T-helper 2 cell treated with Interferon-gamma antibody and Interleukin-4, amounts not matched to agents 100 ng/mL and 5 ng/mL, for 36 hours (primary cell): ENCODE results near the gene SH2D7. TPM values are rescaled to one million over a fixed set of nuclear protein-coding genes. Genes with fewer than 3 reads are reported as not detected.

ENCODE experiments used
- intact Hi-C: fragments of 100-400 bp; cut with micrococcal nuclease; formaldehyde crosslinking; loops from one replicate; pipeline ENCODE4 v1.15.1; 2023
- total RNA-seq: library from RNA; stranded (reverse); gene quantifications from 2 replicates; pipeline ENCODE4 v1.2.3, GENCODE V29; 2022

Gene SH2D7
- 0.11 and 0.34 TPM in 2 replicates for total RNA-seq

DNA sequence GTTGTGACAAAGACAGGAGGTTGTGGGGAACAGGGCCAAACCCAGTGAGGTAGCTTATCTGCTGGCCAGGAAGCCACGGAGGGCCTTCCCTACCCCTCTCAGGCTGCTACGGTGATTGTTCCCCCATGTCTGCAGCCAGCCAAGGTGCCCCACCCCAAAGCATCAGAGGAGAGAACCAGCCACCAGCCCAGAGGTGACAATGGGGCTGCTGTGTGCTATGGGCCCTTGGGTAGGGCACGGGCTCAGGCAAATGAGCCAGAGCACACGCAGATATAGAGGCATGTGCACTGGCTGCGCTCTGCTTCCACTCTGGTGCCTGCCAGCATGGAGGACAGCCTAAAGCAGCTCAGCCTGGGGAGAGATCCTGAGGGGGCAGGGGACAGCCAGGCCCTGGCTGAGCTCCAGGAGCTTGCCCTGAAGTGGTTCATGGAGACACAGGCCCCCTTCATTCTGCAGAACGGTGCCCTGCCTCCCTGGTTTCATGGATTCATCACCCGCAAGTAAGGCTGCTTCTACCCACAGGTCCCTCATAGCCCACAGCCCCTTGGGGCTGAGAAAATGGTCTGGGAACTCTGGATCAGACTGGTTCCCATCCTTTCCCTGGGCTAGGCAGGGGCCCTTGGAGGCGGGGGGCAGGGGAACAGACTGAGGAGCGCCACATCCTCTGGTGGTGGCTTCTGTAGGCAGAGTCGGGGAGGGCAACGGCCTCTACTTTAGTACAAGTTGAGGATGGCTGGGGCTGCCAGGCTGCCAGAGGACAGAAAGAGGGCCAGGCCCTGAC lies at the start of gene SH2D7:
Gene SH2D7 (plus strand): TSS at position 301 of the 781 bp plus-strand sequence. CDS start 24 bp downstream, at position 325.
- intact Hi-C loops = no loop called here

DNA sequence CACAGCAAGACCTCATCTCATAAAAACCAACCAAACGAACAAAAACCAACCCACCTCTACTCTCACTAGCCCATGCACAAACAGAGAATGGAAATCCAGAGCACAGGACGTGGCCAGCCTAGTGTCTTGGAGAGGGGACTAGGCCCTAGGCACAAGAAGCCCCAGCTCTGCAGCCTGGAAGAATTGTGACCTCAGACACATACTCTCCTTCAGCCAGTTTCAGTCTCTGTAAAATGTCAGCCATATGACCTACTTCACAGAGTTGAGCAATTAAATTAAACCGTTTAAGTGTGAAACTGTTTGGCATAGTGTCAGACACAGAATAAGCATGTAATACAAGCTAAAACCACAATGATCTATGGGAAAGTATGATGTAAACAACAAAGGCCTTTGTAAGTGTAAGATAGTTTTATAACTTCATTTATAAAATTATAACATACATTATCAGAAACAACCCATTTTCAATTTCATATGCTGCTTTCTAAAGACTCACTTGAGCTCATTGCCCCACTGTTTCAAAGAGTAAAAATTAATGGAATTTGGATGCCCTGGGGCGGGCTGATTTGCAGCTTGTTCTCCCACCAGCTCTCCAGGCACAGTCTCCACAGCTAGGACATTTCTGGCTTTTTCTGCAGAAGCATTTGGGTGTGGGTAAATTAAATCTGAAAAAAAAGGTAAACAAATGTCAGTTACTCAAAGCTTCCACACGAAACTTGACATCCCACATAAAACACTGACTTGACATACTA lies 47.8 kb upstream of the SH2D7 start:
- intact Hi-C loops = no loop called here

DNA sequence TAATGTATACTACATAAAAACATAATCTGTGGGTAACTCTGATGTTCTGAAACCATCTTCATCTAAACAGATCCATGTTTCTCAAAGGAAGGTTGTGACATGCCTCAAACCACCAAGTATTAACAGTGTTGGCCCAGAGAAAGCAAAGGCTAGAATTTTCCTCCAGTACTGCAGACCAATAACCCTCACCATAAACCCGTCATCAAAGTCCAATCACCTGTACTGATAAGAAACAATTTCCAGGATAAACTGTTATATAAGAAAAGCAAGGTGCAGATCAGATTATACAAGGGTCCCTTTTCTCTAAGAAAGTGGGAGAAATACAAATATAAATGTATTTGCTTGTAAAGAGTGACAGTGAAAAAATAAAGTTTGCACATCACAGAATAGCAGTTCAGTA lies 47.2 kb upstream of the SH2D7 start:
- intact Hi-C loops = no loop called here

DNA sequence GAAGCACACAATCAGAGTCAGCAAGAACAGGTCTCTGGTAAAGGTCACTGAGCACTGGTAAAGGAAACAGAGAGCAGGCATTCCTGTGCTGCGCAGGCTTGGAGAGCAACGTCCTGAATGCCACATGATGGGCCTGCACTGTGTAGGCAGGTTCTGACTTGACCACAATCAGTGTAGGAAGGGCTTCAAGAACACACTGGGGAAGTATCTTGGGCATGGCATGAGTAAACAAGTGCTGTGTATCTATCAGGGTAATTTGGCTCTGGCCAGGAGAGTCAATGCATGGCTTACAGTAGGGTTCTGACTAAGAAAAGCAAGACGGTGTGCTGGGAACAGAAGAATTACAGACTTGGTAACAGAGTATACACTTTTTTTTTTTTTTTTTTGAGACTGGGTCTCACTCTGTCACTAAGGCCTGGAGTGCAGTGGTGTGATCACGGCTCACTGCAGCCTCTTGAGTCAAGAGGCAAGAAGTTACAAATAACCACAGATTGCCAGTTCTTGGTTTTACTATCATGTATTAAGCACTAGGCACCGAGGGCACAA lies 45.5 kb upstream of the SH2D7 start:
- intact Hi-C loops = loop anchor here (1.0 kb wide), 1 partner anchor 13 kb away; no protein-coding TSS in a partner anchor

DNA sequence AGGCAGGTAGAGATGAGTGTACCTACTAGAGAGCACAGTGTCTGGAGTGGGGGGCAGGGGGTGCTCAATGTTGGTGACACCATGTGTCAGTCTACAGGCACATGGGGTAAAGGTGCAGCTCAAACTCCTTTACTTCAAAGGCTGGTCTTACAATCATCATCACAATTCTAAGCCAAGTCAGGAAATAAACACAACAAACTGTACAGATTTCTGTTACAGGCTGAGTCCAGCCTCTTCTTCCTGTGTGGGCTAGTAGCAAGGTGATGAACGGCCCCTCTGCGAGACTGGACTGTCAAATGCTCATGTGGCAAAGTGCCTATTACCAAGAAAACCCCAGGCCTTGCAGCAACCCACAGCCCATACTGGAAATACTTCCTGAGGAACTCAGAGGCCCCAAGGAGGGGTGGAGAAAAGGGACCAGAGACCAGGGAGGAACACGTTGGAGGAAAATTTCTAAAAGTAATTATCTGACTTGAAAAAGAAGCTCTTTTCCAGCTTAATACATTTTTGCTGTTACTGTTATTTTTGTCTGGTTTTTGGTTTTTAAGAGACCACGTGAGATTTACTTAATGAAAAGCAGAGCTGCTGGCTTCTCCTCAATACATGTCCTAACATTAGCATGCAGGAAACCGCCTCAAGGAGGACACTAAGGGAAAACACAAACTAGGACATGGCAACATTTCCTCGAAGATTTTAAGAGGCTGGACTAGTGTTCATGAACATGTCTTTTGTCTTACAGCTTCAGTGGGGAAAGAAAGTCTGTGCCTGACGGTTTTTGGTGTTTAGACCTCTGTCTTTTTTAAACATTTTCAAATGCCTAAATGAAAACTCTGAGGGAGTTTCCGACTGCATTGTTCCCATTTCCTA lies 44.4 kb upstream of the SH2D7 start:
- intact Hi-C loops = loop anchor here (1.0 kb wide), 1 partner anchor 14 kb away; no protein-coding TSS in a partner anchor

DNA sequence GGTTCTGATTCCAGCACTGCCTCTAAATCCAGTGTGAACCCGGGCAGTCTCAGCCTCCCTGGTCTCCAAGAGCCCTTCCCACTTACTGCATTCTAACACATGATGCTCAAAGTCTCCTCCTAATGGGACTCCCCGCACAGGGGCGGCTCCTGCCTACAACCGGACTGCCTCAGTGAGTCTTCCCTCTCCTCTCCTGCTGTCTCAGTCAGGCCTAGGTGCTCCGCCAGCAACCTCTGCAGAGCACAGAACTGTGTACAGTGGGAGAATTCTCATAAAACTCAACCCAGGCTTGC lies 43.8 kb upstream of the SH2D7 start:
- intact Hi-C loops = no loop called here

DNA sequence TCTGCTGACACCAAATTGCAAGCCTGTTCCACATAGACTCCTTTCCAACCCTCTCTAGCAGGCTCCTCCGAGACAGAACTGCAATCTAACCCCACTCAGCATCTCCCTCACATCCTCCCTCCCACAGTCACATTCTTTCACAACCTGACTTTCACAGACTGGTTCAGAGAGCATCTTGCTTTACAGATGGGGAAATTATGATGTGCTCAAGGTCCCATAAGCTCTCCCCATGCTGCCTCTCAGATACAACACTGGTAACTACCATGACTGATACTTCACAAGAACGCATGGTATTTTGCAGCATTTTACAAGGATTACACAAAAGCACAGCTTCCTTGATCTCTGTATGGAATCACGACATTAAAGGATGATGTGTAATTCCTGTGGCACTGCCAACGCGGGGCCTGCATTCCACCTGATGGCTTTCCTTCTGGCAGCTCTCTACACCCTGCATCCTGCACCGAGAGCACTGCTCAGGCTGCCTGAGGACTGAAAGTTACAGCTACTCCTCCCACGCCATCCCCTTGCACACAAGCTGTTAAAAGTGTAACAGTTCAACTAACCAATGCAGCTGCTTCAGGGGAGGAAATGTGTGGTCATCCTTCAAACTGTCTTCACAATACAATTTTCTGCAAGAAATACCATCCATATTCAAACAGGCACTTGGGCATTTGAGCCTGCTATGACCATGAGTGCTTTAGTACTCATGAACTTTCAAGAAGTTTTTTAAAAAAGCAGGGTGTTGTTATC lies 42.5 kb upstream of the SH2D7 start:
- intact Hi-C loops = loop anchor here (2.0 kb wide), 1 partner anchor 27 kb away; the partner anchor contains the start of gene TBC1D2B

DNA sequence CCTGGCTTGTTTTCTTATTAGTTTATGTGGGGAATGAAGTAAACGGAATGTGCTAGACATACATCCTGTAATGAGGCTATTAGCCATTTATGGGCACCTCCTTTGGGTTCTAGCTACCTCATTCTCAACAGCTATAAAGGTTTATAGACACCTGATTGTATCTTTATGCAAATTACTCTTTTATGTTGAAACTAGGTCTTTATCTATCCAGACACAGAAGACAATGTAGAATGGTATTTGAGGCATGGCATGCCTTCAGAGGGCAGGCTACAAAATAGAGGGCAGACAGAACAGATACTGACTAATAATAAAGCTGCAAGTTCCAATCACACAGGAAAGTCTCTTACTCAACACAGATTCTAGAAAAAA lies 41.9 kb upstream of the SH2D7 start:
- intact Hi-C loops = loop anchor here (2.0 kb wide), 1 partner anchor 26 kb away; the partner anchor contains the start of gene TBC1D2B

DNA sequence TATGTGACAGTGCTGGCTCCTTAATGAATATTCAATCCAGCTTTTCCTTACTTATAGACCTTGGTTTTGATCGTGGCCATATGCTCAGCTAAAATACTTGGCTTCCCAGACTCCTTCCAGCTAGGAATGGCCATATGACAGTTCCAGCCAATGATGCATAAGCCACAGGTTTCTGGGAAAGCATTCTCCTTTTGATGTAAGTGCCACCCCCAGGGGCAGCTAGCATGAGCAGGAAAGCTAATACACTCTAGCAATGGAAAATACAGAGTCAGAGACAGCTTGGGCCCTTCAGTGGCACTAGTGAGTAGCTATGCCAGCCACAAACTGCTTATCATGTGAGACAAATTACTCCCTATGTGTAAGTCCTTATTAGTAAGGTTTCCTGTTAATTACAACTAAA lies 41.5 kb upstream of the SH2D7 start:
- intact Hi-C loops = loop anchor here (2.0 kb wide), 1 partner anchor 26 kb away; the partner anchor contains the start of gene TBC1D2B

DNA sequence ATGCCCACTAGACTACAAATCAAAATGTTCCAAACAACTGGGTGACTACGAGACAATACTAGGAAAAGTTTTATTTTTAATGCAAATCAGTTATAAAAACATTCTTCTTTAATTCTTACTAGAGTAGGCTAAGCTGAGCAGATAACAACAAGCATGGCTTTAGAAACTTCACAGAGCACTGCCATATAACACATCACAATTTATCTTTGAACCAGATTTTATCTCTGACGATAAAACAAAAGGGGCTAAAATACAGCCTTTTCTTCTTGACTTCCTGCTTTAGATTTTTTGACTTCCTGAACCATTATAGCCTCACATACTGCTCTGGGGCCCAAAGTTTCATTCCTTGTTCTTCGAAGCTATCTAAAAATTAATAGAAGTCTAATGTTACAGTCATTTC lies 40.8 kb upstream of the SH2D7 start:
- intact Hi-C loops = loop anchor here (2.0 kb wide), 1 partner anchor 25 kb away; the partner anchor contains the start of gene TBC1D2B

DNA sequence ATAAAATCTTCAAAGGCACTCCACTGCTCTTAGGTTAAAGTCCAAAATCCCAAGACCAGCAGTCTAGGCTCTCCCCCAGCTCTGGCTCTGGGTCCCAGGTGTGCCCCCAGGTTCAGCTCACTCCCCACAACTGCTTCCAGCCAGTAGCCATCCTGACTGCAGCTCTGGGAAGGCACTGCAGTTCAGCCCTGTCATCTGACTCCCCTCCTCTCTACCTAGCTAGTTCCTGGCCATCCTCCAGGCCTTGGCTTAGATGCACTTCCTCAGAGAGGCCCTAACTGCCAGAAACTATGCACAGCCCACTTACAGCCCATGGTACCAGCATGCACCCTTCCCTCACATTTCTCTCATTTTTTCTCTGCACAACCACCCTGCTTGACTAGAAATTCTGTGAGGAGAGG lies 40.4 kb upstream of the SH2D7 start:
- intact Hi-C loops = loop anchor here (1.0 kb wide), 1 partner anchor 16 kb away; no protein-coding TSS in a partner anchor

DNA sequence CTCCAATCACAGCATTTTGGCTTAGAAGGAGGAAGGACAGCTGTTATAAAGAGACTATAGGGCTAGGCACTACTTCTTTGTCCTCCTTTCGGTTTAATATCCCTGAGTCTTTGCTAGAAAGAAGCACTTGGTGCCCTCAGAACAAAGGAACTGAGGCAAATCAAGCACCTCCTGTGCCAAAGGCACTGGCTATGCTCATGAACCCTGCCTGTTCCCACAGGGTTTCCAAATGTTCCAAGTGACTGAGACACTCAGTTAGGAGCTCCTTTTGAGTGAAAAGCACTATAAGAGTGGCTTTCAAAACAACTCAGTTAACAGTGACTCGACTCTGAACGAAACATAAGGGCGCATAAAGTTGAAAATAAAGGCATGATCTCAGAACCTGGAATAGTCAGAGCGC lies 39.8 kb upstream of the SH2D7 start:
- intact Hi-C loops = loop anchor here (1.0 kb wide), 1 partner anchor 16 kb away; no protein-coding TSS in a partner anchor

DNA sequence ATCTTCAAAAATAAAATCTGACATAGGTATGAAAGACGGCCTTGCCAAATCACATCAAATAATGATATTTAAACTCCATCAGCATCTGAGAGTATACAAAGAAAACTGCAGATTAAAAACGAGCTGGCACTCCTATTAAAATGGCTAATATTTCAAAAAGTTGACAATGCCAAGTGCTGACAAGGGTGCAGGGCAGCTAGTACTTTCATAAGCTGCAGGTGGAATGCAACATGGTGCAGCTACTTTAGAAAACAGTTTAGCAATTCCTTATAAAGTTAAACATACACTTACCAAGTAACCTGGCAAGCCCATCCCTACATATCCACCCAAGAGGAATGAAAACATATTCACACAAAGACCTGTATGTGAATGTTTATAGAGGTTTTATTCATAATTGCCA lies 37.8 kb upstream of the SH2D7 start:
- intact Hi-C loops = no loop called here

DNA sequence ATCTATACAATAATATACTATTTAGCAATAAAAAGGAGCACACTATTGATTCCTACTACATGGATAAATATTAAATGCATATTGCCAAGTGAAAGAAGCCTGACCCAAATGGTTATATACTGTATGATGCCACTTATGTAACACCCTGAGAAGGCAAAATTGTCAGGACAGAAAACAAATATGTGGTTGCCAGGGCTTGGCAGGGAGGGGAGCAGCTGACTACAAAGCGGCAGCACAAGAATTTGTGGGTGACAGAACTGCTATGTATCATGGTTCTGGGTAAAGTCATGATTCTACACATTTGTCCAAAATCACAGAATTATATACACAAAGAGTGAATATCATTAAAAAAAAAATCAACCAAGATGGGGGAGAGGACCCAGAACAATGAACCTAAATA lies 37.4 kb upstream of the SH2D7 start:
- intact Hi-C loops = no loop called here

DNA sequence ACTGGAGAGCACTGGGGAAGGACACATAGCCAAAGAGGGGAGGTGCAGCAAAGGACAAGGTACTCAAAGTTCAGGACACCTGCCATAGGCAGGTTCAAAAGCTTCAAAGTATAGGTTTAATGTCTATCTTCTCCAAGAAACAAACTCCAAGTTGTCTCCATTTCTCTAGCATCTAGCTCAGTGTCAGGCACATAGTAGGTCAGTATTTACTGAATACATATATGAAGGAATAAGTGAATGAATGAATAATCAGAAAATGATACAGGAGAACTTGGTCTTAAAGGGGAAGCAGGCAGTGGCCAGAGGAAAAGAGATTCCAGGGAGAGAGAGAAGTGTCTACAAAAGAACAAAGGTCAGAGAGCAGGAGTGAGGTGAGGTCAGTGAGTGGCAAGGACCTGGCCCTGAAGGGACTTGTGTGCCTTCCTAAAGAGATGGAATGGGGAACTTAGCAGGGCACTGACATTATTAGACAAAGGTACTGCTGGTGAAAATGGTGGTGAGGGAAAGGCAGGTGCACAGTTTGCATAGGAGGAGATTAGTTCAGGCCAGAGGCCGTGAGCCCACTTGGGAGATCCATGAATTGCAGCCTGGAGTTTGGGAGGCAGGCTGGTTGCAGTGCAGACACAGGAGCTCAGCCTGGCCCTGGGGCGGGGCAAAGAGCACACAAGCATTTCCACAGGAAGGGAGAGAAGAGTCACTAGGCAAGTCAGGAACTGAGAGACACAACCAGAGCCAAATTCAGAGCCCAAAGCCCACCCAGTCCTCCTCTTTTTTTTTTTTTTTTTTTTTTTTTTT lies 36.2 kb upstream of the SH2D7 start:
- intact Hi-C loops = no loop called here

DNA sequence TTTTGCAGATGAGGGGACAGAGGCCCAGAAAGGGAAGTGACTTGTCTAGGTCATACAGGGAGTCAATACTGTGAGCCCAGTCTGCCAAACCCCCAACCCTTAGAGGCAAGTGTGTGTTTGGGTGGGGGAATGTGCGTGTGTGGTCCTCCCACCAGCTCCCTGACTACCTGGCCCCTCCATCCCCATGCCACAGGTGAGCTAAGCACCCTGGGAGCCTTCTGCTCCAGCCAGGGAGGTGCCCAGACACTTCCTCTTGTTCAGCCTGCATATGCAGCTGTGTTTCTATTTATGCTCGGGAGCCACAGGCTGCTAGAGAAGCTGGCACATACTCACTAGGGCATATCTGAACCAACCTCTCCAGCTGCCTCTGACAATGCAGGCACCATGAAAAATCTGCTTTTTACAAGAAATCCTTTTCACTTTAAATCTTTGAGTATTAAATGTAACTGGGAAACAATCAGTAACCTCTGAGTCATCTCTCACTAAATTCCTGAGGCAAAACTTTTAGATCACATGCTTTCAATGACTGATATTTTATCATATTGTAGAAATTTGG lies 35.6 kb upstream of the SH2D7 start:
- intact Hi-C loops = no loop called here

DNA sequence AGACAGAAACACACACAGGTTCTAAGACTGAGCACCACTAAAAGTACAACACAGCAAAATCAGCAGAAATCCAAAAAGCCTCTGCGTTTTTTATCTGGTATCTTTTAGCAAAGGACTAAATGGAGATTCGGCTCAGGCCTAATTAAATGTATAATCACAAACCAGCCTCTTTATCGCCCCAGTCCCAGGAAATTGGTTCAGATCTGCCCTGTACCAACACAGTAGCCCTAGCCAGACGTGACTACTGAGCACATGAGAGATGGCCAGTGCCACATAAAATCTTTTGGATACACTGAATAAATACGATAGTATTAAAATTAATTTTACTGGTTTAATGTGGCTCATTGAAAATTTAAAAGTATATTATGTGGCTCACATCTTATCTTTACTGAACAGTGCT lies 34.6 kb upstream of the SH2D7 start:
- intact Hi-C loops = no loop called here

DNA sequence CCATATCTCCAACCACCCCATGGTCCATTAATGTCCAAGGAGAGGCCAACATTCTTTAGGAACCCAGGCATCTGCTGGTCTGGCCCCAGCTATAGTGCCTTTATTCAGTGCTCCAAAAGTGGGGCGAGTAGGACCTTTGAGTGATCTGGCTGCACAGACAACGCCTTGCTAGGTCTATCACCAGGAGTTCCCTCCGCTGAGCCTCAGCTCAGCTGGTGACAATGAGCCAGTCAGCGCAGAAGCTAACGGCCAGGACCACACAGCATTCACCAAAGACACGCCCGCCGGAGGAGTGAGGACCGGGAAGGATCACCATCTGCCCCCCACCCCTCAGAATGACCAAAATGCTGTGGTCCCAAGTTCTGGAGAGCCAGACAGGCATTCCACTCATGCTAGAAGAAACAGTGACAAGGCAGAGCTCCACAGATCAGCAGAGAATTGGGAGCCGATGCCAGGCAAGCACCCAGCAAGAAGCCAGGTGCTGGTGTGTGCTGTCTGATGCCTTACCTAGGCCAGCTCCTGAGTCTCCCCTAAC lies 33.9 kb upstream of the SH2D7 start:
- intact Hi-C loops = no loop called here
